Measurements from ENCODE around the gene PROZ. TPM values are rescaled to one million over a fixed set of nuclear protein-coding genes. Genes with fewer than 3 reads are reported as not detected.

The PROZ gene
- total and polyA plus RNA-seq, 12 donors, result 0.17 TPM; not detected in 11

DNA sequence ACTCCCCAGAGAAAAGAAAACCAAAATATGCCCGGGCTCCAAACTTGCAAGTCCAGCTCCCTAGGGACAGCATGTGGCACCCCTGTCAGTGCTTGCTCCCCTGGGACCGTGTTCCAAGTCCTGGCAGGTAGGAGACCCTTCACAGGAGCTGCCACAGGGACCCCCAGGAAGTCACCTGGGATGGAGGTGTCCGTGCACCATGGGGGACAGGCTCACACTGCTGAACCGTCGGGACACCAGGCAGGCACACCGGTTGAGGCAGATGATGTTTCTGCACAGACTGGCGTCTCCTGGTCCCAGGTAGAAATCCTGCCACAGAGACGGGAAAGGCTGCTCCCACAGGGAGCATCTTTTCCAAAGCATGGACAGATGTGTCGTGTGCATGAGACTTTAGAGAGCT is 11.7 kb upstream of the PROZ start:
- intact Hi-C loops (cut with DNase I), result no loop called here
- 83 to 93% (median 90%) methylated on average over 6 to 9 of the region's 9 CpGs for WGBS, 4 donors
- DNase-seq, result no peak
- Histone ChIP-seq H3K9me3 (replicated peaks in 1 of 3) (no peaks in the 10 kb centered on the region), H3K36me3 (replicated peaks in 1 of 2) (no peaks in the 10 kb centered on the region), H3K27ac (no peak overlapping the region), H3K4me3 (no peak overlapping the region), H3K27me3 (no peaks in the 10 kb centered on the region), H3K4me1 (replicated peaks in 1 of 2) (peaks cover 0 to under 1% of the 10 kb centered on the region in 2 donors)
- TF ChIP-seq CTCF (IDR thresholded peaks at IDR 0.05) (no peak), POLR2A (IDR thresholded peaks at IDR 0.05) (no peak)

DNA sequence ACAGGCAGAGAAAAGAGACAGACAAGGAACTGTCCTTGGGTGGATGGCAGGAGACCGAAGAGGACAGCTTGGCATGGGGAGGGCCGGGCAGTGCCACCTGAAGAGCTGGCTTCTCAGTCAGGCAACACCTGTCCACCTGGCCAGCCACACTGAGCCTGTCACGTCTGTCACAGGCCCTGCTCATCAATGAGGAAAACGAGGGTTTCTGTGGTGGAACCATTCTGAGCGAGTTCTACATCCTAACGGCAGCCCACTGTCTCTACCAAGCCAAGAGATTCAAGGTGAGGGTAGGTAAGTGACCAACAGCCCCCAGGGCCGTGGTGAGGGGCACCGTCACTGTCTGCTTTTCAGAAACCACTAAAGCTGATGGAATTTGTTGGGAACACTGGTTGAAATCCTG is 11.2 kb upstream of the PROZ start:
- intact Hi-C loops (cut with DNase I), result no loop called here
- no peak for DNase-seq

GRCh38 chr13:113148407-113148806 is 10.0 kb upstream of the PROZ start:
- peaks cover 15 to 17% of the 10 kb centered on the region in 2 donors for H3K4me1 ChIP-seq (replicated peaks in 1 of 2)
- H3K9me3 ChIP-seq (replicated peaks in 1 of 3), result no peaks in the 10 kb centered on the region
- 94 to 95% (median 94%) methylated on average over 13 of the region's 13 CpGs for WGBS, 4 donors
- H3K27me3 ChIP-seq, result no peaks in the 10 kb centered on the region
- no peak for TF ChIP-seq POLR2A (IDR thresholded peaks at IDR 0.05)
- TF ChIP-seq CTCF (IDR thresholded peaks at IDR 0.05), result no peak
- intact Hi-C loops (cut with DNase I), result no loop called here
- no peak overlapping the region for H3K27ac ChIP-seq
- H3K36me3 ChIP-seq (replicated peaks in 1 of 2), result no peaks in the 10 kb centered on the region
- no peak for DNase-seq
- H3K4me3 ChIP-seq, result no peak overlapping the region

More for the DNA sequence above, 11.2 kb upstream of the PROZ start:
- H3K9me3 ChIP-seq (replicated peaks in 1 of 3), result no peaks in the 10 kb centered on the region
- 79 to 85% (median 83%) methylated on average over 4 to 8 of the region's 8 CpGs for WGBS, 4 donors
- H3K36me3 ChIP-seq (replicated peaks in 1 of 2), result no peaks in the 10 kb centered on the region
- peaks cover 4 to 5% of the 10 kb centered on the region in 2 donors for H3K4me1 ChIP-seq (replicated peaks in 1 of 2)
- TF ChIP-seq POLR2A (IDR thresholded peaks at IDR 0.05), result no peak
- no peak overlapping the region for H3K4me3 ChIP-seq
- H3K27ac ChIP-seq, result no peak overlapping the region
- H3K27me3 ChIP-seq, result no peaks in the 10 kb centered on the region

DNA sequence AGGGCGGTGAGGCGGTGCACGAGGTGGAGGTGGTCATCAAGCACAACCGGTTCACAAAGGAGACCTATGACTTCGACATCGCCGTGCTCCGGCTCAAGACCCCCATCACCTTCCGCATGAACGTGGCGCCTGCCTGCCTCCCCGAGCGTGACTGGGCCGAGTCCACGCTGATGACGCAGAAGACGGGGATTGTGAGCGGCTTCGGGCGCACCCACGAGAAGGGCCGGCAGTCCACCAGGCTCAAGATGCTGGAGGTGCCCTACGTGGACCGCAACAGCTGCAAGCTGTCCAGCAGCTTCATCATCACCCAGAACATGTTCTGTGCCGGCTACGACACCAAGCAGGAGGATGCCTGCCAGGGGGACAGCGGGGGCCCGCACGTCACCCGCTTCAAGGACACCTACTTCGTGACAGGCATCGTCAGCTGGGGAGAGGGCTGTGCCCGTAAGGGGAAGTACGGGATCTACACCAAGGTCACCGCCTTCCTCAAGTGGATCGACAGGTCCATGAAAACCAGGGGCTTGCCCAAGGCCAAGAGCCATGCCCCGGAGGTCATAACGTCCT is 9.4 kb upstream of the PROZ start:
- Histone ChIP-seq H3K27me3 (no peaks in the 10 kb centered on the region), H3K27ac (no peak overlapping the region), H3K4me1 (replicated peaks in 1 of 2) (peaks cover 16 to 20% of the 10 kb centered on the region in 2 donors), H3K36me3 (replicated peaks in 1 of 2) (no peaks in the 10 kb centered on the region), H3K9me3 (replicated peaks in 1 of 3) (no peaks in the 10 kb centered on the region), H3K4me3 (no peak overlapping the region)
- TF ChIP-seq POLR2A (IDR thresholded peaks at IDR 0.05), result no peak
- TF ChIP-seq CTCF (IDR thresholded peaks at IDR 0.05), result no peak
- 75 to 94% (median 80%) methylated on average over 15 to 38 of the region's 38 CpGs for WGBS, 4 donors
- DNase-seq, result peak in 3 of 7 donors; percentile 47 to 50 (median 49)
- intact Hi-C loops (cut with DNase I), result no loop called here
